ENCODE data around the gene PICK1. TPM values are rescaled to one million over a fixed set of nuclear protein-coding genes. Genes with fewer than 3 reads are reported as not detected.

The PICK1 gene
- total RNA-seq, 1 donor from 2014 or later: 22.9 TPM

DNA sequence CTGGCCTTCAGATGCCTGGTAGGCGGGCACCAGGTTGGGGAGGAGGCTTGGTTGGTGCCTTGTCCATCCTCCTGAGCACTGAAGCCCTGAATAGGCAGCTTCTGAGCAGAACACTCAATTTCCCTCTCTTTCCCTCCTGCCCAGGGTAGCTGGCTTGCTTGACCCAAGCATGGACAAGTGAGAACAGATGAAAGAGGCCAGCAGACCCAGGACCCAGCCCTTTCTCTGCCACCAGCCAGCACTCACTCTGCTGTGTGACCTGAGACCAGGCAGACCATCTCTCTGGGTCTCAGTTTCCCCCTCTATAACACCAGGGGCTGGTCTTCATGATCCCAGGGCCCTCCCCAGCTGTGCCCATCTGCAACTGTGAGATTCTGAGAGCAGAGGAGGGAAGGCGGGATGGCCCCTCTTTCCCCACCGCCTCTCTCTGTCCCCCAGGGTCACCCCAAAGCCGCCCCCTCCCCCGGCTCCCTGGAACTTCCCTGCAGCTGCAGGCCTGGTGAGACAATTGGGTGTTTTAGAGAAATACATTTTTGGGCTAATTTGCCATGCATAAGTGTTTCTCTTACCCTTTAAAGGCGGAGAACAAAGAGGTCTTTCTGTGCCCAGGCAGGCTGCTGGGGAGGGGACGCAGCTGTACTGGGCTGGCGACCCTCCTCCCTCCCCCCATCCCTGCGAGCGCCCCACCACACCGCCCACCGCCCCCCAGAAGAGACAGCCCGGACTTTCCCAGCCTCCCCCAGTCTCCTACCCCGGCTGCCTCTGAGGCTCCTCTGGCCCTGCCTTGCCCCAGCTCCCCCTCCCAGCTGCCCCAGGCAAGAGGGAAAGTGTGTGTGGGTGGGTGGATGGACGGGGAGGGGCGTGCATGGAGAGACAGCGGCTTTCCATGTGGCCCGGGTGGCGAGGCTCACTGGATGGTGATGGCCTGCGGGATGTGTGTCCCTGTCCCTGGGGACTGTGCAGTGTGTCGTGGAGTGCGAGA, 30.8 kb upstream of the PICK1 start:
- Histone ChIP-seq H3K4me1 (ENCODE audit: insufficient read depth, low read length) (peaks cover 14% of the 10 kb centered on the region), H4K20me1 (ENCODE audit: insufficient read depth, low read length) (no peaks in the 10 kb centered on the region), H3K9ac (ENCODE audit: low read length) (no peak overlapping the region), H2AFZ (ENCODE audit: low read depth, low read length) (no peak overlapping the region), H3K36me3 (ENCODE audit: insufficient read depth, low read length) (no peaks in the 10 kb centered on the region), H3K27ac (ENCODE audit: low read depth, low read length) (no peak overlapping the region), H3K27me3 (ENCODE audit: insufficient read depth, low read length) (peaks cover 3% of the 10 kb centered on the region), H3K79me2 (ENCODE audit: insufficient read depth, low read length) (no peaks in the 10 kb centered on the region), H3K4me2 (ENCODE audit: low read length) (no peak overlapping the region), H3K9me3 (ENCODE audit: insufficient read depth, low read depth, low read length) (no peaks in the 10 kb centered on the region), H3K4me3 (ENCODE audit: insufficient read depth, low read depth, low read length) (no peak overlapping the region)
- FAIRE-seq (no peak), DNase-seq (ENCODE audit: low read depth) (no peak)
- H3K4me3 Mint-ChIP-seq (ENCODE audit: unreplicated experiment): no peak overlapping the region
- H3K9me3 Mint-ChIP-seq (ENCODE audit: unreplicated experiment): peaks cover 4% of the 10 kb centered on the region
- H3K36me3 Mint-ChIP-seq (ENCODE audit: low read depth, unreplicated experiment): no peaks in the 10 kb centered on the region
- H3K27me3 Mint-ChIP-seq (ENCODE audit: low read depth, unreplicated experiment): peaks cover 25% of the 10 kb centered on the region
- peaks cover 18% of the 10 kb centered on the region for H3K4me1 Mint-ChIP-seq (ENCODE audit: low read depth, unreplicated experiment)
- TF ChIP-seq, protein P1, sequence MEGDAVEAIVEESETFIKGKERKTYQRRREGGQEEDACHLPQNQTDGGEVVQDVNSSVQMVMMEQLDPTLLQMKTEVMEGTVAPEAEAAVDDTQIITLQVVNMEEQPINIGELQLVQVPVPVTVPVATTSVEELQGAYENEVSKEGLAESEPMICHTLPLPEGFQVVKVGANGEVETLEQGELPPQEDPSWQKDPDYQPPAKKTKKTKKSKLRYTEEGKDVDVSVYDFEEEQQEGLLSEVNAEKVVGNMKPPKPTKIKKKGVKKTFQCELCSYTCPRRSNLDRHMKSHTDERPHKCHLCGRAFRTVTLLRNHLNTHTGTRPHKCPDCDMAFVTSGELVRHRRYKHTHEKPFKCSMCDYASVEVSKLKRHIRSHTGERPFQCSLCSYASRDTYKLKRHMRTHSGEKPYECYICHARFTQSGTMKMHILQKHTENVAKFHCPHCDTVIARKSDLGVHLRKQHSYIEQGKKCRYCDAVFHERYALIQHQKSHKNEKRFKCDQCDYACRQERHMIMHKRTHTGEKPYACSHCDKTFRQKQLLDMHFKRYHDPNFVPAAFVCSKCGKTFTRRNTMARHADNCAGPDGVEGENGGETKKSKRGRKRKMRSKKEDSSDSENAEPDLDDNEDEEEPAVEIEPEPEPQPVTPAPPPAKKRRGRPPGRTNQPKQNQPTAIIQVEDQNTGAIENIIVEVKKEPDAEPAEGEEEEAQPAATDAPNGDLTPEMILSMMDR (IDR thresholded peaks at IDR 0.05; ENCODE audit: insufficient read depth, low read depth, low read length): no peak
- H3K27ac Mint-ChIP-seq (ENCODE audit: unreplicated experiment): no peak overlapping the region

DNA sequence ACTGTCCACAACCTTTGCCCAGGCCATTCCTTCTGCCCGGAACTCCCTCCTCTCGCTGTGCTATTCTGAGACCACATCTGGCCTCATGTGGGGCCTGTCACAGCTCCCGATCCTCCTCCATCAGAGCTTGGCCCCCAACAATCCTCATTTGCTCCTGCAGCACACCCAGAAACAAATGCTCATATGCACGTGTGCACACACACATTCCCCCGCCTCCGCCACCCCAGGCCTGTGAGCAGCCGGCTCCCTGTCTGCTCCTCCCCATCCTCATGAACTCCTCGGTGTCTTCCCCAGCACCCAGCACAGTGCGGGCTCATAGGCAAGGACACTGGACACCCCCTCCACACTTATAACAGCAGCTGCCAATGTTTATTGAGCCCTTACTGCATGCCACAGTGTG, 29.7 kb upstream of the PICK1 start:
- H3K27me3 Mint-ChIP-seq (ENCODE audit: low read depth, unreplicated experiment): peaks cover 25% of the 10 kb centered on the region
- peaks cover 4% of the 10 kb centered on the region for H3K9me3 Mint-ChIP-seq (ENCODE audit: unreplicated experiment)
- Histone ChIP-seq H3K9ac (ENCODE audit: low read length) (no peak overlapping the region), H3K4me3 (ENCODE audit: insufficient read depth, low read depth, low read length) (no peak overlapping the region), H3K9me3 (ENCODE audit: insufficient read depth, low read depth, low read length) (no peaks in the 10 kb centered on the region), H2AFZ (ENCODE audit: low read depth, low read length) (no peak overlapping the region), H4K20me1 (ENCODE audit: insufficient read depth, low read length) (no peaks in the 10 kb centered on the region), H3K4me1 (ENCODE audit: insufficient read depth, low read length) (peaks cover 15% of the 10 kb centered on the region), H3K4me2 (ENCODE audit: low read length) (no peak overlapping the region), H3K36me3 (ENCODE audit: insufficient read depth, low read length) (no peaks in the 10 kb centered on the region), H3K27ac (ENCODE audit: low read depth, low read length) (no peak overlapping the region), H3K79me2 (ENCODE audit: insufficient read depth, low read length) (no peaks in the 10 kb centered on the region), H3K27me3 (ENCODE audit: insufficient read depth, low read length) (peaks cover 3% of the 10 kb centered on the region)
- peaks cover 18% of the 10 kb centered on the region for H3K4me1 Mint-ChIP-seq (ENCODE audit: low read depth, unreplicated experiment)
- DNase-seq (ENCODE audit: low read depth) (no peak), FAIRE-seq (no peak)
- no peak overlapping the region for H3K27ac Mint-ChIP-seq (ENCODE audit: unreplicated experiment)
- no peak overlapping the region for H3K4me3 Mint-ChIP-seq (ENCODE audit: unreplicated experiment)
- TF ChIP-seq, protein P1 (IDR thresholded peaks at IDR 0.05; ENCODE audit: insufficient read depth, low read depth, low read length): no peak
- TF ChIP-seq EZH2 (IDR thresholded peaks at IDR 0.05; ENCODE audit: insufficient read depth, low read length): no peak
- H3K36me3 Mint-ChIP-seq (ENCODE audit: low read depth, unreplicated experiment): no peaks in the 10 kb centered on the region

All from astrocyte (in vitro differentiated cells and primary cell).